ENCODE results near the gene MTF1. TPM values are rescaled to one million over a fixed set of nuclear protein-coding genes. Genes with fewer than 3 reads are reported as not detected.

MTF1 gene
- total RNA-seq, 1 donor from 2014 or later = 5.9 TPM

DNA sequence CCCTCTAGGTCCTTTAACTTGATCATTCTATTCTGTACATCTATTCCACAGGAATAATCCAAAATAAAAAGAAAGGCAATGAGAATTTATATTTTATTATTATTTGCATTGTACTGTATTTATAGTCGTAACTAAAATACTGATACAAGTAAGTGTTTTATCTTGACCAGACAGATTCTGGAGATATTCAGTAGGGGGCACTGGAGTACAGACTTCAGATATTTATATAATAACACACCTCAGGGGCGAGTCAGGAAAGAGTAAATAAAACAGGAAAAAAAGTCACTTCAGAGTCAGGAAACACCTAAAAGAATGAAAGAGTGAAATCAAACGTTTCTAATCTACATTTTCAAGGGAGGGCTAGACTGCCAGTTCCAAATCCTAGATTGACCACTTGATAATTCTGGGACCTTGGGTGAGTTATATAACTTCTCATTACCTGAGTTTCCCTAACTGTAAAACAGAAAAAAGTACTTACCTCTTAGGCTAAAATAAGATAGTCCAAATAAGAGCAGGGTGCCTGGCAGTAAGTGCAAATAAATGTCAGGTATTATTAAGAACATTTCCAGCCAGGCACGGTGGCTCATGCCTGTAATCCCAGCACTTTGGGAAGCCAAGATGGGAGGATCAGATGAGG lies 31.1 kb upstream of the MTF1 start:
- Histone ChIP-seq H2AFZ (replicated peaks) (no peak overlapping the region), H3K9me3 (ENCODE audit: low read depth) (no peaks in the 10 kb centered on the region), H3K4me3 (no peak overlapping the region), H3K9ac (no peak overlapping the region), H3K4me1 (no peaks in the 10 kb centered on the region), H3K27ac (no peak overlapping the region), H3K4me2 (no peak overlapping the region), H4K20me1 (ENCODE audit: low read depth) (no peaks in the 10 kb centered on the region), H3K36me3 (peaks cover 5% of the 10 kb centered on the region), H3F3A (ENCODE audit: low read depth) (no peaks in the 10 kb centered on the region), H3K79me2 (ENCODE audit: low read depth) (no peaks in the 10 kb centered on the region), H3K27me3 (no peaks in the 10 kb centered on the region)
- Mint-ChIP-seq H3K4me3 (no peak overlapping the region), H3K27ac (no peak overlapping the region), H3K27me3 (ENCODE audit: insufficient read depth, low read depth) (peaks cover 2% of the 10 kb centered on the region), H3K4me1 (no peaks in the 10 kb centered on the region), H3K36me3 (peaks cover 8% of the 10 kb centered on the region), H3K9me3 (peaks cover 2% of the 10 kb centered on the region)
- peak; percentile 46 for DNase-seq (ENCODE audit: low spot score)
- TF ChIP-seq, protein P1, sequence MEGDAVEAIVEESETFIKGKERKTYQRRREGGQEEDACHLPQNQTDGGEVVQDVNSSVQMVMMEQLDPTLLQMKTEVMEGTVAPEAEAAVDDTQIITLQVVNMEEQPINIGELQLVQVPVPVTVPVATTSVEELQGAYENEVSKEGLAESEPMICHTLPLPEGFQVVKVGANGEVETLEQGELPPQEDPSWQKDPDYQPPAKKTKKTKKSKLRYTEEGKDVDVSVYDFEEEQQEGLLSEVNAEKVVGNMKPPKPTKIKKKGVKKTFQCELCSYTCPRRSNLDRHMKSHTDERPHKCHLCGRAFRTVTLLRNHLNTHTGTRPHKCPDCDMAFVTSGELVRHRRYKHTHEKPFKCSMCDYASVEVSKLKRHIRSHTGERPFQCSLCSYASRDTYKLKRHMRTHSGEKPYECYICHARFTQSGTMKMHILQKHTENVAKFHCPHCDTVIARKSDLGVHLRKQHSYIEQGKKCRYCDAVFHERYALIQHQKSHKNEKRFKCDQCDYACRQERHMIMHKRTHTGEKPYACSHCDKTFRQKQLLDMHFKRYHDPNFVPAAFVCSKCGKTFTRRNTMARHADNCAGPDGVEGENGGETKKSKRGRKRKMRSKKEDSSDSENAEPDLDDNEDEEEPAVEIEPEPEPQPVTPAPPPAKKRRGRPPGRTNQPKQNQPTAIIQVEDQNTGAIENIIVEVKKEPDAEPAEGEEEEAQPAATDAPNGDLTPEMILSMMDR (IDR thresholded peaks at IDR 0.05) = peak; percentile 62
- TF ChIP-seq EZH2phosphoT487 (IDR thresholded peaks at IDR 0.05) = no peak

DNA sequence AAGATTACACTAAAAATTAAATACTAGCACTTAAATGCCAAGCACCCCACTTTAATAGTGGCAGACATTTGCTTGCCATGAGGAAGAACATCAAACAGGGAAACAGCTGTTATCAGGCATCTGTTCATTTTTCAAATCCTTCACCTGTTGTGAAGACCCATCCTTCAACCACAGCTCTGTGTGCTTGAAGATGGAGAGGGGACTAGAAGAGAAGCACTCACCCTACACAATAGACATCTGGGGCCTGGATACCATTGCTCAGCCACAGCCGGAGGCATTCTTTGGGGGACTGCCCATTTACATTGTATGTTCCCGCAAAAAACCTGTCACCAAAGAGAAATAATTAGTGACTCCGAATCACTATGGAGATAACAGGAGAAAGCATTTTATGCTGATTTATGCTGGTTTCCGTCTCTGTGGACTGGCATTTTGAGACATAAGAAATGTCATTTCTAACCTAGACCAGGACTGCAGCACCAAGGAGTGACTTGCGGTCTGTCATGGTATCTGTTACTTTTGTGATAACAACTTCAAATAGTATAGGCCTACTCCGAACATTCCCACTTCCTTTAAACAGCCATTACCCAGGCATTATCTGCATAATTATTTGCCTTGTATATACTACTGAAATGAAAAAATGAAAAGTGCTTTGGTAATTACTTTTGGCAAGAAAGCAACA lies 28.8 kb upstream of the MTF1 start:
- Histone ChIP-seq H3K9me3 (ENCODE audit: low read depth) (no peaks in the 10 kb centered on the region), H3K27me3 (no peaks in the 10 kb centered on the region), H3K36me3 (peaks cover 5% of the 10 kb centered on the region), H3K9ac (no peak overlapping the region), H3K4me1 (no peaks in the 10 kb centered on the region), H3K4me2 (no peak overlapping the region), H3K27ac (no peak overlapping the region), H3F3A (ENCODE audit: low read depth) (no peaks in the 10 kb centered on the region), H4K20me1 (ENCODE audit: low read depth) (no peaks in the 10 kb centered on the region), H3K79me2 (ENCODE audit: low read depth) (no peaks in the 10 kb centered on the region), H3K4me3 (no peak overlapping the region), H2AFZ (replicated peaks) (no peak overlapping the region)
- H3K9me3 Mint-ChIP-seq = no peaks in the 10 kb centered on the region
- no peak for DNase-seq (ENCODE audit: low spot score)
- TF ChIP-seq EZH2 (IDR thresholded peaks at IDR 0.05) (no peak), EZH2phosphoT487 (IDR thresholded peaks at IDR 0.05) (no peak)
- TF ChIP-seq, protein P1 (IDR thresholded peaks at IDR 0.05) = no peak
- H3K27me3 Mint-ChIP-seq (ENCODE audit: insufficient read depth, low read depth) = peaks cover 2% of the 10 kb centered on the region
- H3K4me3 Mint-ChIP-seq = no peak overlapping the region
- no peak overlapping the region for H3K27ac Mint-ChIP-seq
- H3K4me1 Mint-ChIP-seq = no peaks in the 10 kb centered on the region
- H3K36me3 Mint-ChIP-seq = peaks cover 14% of the 10 kb centered on the region

DNA sequence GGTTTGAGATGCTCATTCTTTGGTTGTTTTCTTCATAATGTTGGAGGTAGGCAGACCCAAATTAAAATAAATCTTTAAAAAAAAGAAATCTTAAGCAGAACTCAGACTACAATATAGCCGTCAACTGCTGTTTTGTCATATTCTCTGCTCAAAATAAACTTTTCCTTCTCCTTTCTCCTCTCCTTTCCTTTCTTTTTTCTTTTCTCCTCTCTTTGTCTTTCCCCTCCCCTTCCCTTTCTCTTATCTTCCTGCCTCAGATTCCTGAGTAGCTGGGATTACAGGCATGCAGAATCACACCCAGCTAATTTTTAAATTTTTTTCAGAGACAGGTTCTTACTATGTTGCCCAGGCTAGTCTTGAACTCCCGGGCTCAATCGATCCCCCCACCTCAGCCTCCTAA lies 24.8 kb upstream of the MTF1 start:
- Histone ChIP-seq H3K4me2 (no peak overlapping the region), H3K36me3 (no peaks in the 10 kb centered on the region), H3K4me3 (no peak overlapping the region), H3F3A (ENCODE audit: low read depth) (no peaks in the 10 kb centered on the region), H2AFZ (replicated peaks) (no peak overlapping the region), H3K27me3 (no peaks in the 10 kb centered on the region), H3K79me2 (ENCODE audit: low read depth) (no peaks in the 10 kb centered on the region), H4K20me1 (ENCODE audit: low read depth) (no peaks in the 10 kb centered on the region), H3K9ac (no peak overlapping the region), H3K9me3 (ENCODE audit: low read depth) (no peaks in the 10 kb centered on the region), H3K4me1 (no peaks in the 10 kb centered on the region), H3K27ac (no peak overlapping the region)
- no peak overlapping the region for H3K4me3 Mint-ChIP-seq
- no peak overlapping the region for H3K27ac Mint-ChIP-seq
- no peaks in the 10 kb centered on the region for H3K9me3 Mint-ChIP-seq
- no peaks in the 10 kb centered on the region for H3K27me3 Mint-ChIP-seq (ENCODE audit: insufficient read depth, low read depth)
- DNase-seq (ENCODE audit: low spot score) = no peak
- H3K36me3 Mint-ChIP-seq = peaks cover 19% of the 10 kb centered on the region
- no peak for TF ChIP-seq EZH2phosphoT487 (IDR thresholded peaks at IDR 0.05)
- TF ChIP-seq, protein P1 (IDR thresholded peaks at IDR 0.05) = no peak
- TF ChIP-seq EZH2 (IDR thresholded peaks at IDR 0.05) = no peak
- no peaks in the 10 kb centered on the region for H3K4me1 Mint-ChIP-seq

Measured in neural progenitor cell (in vitro differentiated cells).